HG03571 (cell line): Measurements from ENCODE around the gene SLCO2B1.

Experiments
- ATAC-seq: cut with Tn5 transposase; IDR thresholded peaks from one replicate; pipeline ENCODE4 v1.9.1; 2021; ENCODE audit not compliant: unreplicated experiment

SLCO2B1 gene

GRCh38 chr11:75145196-75145971 is 5.5 kb upstream of the SLCO2B1 start:
- no peak for ATAC-seq

- ATAC-seq, result no peak
These were observed 4.9 kb upstream of the SLCO2B1 start for GRCh38 chr11:75145972-75146519.

DNA sequence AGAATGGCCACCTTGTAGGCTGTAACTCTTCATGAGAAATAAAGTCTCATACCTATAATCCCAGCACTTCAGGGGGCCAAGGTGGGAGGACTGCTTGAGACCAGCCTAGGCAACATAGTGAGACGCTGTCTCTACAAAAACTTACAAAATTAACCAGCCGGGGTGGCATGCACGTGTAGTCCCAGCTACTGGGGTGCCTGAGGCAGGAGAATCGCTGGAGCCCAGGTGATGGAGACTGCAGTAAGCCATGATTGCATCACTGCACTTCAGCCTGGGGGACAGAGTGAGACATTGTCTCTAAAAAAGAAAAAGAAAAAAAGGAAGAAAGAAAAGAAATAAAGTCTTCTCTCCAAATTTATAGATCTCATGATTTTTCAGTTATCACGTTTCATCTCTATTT is 4.2 kb upstream of the SLCO2B1 start:
- no peak for ATAC-seq

GRCh38 chr11:75147191-75147874 is 3.6 kb upstream of the SLCO2B1 start:
- no peak for ATAC-seq

DNA sequence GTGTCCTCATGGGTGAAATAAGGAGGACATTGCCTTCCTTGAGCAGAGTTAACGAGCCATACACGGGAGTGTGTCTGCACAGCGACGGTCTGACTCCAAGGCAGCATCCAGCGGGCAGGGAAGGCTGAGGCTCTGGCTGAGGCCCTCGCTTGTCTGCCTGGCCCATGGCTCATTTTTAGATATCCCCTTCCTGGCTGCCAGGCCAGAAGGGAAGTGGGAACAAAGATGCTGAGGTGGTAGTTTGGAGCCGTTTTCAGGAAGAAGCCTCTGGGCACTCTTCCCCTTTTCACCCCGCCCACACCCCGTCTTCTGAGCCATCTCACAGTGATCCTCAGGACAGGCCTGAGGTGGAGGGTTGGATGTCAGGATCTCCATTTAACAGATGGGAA is 3.0 kb upstream of the SLCO2B1 start:
- ATAC-seq, result no peak

DNA sequence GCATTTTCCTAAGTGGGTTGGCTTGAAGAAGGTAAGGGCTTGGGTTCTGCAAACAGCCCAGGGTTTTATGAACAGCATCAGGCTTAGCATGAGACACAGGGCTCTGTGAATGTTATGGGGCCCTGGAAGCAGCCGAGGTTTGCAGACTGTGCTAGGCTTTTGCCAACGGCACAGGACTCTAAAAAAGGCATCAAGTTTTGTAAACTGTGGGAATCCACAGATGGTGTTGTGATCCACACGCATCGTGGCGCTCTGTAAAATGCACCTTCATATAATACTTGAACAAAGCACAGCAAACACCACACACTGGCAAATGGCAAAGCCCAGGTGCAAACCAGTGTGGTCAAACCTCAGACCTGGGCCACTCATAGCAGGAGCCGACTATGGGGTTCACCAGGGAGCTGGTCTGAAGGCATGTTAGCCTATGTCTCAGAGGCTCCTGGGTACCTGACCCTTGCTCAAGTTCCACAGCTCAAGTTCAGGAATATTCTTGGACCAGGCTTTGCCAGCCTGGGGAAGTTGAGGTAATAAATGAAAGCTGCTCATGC is 2.4 kb upstream of the SLCO2B1 start:
- ATAC-seq, result no peak

GRCh38 chr11:75149766-75150465 is 991 bp upstream of the SLCO2B1 start:
- no peak for ATAC-seq

- ATAC-seq, result no peak
These were observed 590 bp downstream of the SLCO2B1 start for GRCh38 chr11:75151346-75152047.

GRCh38 chr11:75152090-75152489 is 1.2 kb downstream of the SLCO2B1 start:
- ATAC-seq, result no peak

DNA sequence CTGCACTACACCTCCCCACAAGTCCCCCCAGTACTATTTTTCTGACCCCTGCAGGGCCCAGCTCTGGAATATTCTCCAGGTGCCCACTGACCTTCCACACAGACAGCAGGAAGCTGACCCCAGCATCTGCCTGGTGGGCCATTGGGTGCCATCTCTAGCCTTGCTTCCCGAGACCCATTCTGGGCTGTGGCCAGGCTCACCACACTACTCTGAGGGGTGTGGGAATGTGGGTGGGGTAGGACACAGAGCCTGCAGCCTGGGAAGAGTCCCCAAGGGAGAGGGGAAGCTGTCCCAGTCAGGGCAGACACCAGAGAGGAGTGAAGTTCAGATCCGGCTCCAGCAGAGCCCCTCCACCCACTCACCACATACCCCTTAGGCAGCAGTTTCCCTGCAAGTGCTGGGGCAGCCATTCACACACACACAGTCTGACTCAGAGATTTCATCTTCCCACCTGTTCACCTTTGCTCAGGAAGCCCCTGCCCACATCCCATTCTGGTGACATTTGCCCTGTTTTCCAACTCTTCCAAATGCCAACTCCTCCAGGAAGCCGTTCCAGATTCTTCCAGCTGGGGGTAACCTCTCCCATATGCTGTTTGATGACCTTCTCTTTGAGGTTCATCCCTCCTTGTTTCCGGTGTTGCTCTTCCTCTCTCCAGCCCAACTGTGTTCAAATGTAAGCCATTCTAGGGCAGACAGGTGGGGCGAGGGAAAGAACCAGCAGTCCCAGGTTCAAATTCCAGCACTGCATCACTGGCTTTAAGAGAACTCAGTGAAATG is 1.9 kb downstream of the SLCO2B1 start:
- no peak for ATAC-seq

DNA sequence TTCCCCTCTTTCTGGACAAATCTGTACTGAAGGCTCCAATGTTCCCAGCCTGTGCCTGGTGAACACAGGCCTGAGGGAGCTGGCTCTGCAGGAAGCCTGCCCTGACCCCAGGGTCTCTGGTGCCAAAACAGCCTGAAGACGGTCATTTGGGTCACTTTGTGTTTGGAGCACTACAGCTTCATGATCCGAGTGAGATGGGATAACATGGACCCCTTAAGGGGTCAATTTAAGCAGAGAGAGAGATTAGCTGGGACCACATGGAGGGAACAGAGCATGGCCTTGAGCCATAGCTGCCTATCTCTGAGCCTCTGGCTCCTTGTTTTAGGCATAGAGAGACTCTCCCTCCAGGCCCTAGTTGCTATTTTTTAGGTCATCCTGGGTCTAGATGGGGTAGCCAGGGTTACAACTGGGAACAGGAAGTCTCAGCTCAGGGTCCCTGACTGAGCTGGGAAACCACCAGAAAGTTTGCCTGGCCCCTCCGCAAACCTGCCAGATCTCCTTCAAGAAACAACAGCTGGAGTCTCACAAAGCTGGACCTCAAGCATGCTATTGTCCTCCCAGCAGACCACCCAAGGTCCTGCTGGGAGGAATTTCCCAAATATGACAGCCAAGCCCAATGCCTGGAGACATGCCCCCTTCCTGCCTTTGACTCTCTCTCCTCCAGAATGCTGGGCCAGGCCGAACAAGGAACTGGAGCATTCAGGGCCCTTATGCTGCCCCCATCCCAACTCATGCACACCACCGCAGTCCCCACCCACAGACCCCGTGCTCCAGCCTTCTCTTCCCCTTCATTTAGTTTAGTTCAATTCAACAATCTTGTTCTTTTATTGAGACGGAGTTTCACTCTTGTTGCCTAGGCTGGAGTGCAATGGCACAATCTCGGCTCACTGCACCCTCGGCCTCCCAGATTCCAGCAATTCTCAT is 4.0 kb downstream of the SLCO2B1 start:
- ATAC-seq, result no peak

GRCh38 chr11:75155570-75156422 is 4.9 kb downstream of the SLCO2B1 start:
- ATAC-seq, result no peak

DNA sequence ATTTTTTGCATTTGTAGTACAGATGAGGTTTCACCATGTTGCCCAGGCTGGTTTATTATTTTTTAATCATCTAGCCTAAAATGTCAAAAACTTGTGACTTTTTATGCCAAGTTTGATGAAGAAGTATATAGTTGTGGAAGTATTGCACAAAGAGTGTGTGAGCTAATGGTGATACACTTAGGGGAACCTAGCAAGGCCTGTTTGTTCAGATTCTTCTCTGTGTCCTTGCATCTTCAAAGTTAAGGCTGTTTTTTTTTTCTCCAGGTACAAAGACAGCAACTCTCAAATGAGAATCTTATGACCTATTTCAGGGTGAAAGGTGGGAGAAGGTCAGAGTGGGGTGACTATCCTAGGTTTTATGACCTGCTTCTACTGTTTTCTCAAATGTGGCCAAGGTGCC is 7.3 kb downstream of the SLCO2B1 start:
- no peak for ATAC-seq

DNA sequence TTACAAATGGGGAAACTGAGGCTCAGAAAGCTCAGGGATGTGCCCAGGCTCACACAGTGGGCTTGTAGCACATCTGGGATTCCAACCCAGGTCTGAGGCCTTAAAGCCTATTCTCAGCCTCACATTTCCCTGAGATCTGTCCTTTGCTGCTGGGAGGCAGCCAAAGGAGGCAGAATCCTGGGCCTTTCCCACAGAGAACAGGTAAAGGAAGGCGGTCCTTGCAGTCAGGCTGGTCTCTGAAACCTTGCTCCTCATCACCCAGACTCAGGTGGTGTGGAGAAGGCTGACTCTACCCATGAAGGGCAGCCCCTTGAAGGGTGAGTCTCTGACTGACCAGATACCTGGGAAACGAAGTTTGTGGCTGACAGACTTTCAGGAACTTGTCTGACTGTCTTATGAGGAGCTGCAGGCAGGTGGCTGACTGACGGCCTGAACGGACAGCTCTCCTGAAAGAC is 7.8 kb downstream of the SLCO2B1 start:
- ATAC-seq, result no peak

DNA sequence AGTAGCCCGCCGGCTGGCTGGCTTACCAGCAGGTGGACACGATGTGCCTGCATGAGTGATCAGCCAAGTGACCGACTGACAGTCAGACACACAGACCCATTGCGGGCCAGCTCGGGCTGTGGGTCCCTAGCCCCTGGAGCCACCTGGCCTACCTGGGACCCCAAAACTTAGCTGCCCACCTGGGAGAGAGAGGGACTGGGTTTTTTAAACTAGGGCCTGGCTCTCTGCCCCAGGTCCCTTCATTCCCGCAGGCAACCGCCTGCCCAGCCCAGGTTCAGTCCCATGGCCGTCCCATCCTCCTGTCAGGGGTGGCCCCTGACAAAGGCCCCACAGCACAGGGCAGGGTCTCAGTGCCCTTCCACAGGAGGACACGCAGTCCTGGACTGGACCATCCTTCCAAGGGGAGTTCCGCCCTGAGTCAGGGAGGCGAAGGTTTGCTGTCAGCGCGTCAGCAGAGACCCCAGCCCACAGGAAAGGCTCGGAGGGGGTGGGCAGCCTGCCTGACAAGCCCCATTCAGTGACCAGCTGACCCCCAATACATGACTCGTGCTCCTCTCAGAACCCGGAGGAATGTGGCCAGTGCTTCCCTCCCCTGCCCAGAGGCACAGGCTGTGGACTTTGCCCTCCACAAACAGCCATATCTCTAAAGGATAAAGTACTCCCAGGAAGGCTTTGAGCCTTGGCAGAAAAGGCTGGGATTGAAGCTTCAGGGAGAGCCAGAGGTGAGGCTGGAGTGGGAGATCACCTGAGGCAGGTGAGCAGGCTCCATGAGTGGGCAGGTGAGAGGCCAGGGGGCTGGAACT is 8.4 kb downstream of the SLCO2B1 start:
- no peak for ATAC-seq

DNA sequence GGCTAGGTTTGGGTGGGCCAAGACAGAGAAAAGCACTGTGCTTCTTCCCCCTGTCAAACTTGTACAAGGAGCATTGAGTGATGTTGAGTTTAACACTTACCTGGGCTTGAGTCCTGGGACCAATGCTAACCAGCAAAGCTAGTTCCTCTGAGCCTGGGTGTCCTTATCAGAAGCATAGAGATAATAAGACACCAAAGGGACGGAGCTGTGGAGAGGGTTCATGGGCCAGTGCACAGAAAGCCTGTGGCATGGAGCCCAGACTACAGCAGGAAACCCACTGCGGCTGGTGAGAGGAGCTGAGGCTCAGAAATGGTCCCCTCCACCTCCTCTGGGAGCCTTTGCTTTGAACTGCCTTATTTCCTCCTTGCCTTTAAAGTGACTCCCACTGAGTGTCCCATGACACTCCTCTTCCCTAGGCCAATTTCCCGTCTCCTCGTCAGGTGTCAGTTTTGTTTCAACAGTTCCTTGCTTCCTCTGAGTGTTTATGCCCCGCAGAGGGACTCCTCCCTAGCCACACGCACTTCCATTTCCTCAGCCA is 9.4 kb downstream of the SLCO2B1 start:
- no peak for ATAC-seq

DNA sequence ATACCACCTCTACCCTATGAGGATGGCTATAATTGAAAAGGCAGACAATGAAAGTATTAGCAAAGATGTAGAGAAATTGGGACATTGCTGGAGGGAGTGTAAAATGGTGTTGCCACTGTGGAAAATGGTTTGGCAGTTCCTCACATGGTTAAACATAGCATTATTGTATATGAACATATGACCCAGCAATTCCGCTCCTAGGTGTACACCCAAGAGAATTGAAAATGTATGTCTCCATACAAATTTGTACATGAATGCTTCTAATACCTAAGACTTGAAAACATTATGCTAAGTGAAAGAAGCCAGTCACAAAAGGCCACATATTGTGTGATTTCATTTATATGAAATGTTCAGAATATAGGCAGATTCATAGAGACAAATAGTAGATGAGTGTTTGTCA is 10.0 kb downstream of the SLCO2B1 start:
- no peak for ATAC-seq
